Thoracic aorta (tissue), 2 donors: ENCODE data around the gene TMEM256. TPM values are rescaled to one million over a fixed set of nuclear protein-coding genes. Genes with fewer than 3 reads are reported as not detected.

Source experiments
- ATAC-seq: fragments of 150-250 bp; one replicate; pipeline ENCODE4 v1.8.0; 2017; ENCODE audit warnings: low read depth; ENCODE audit not compliant: insufficient number of reproducible peaks, low FRiP score
- DNase-seq: peaks from one replicate; pipeline ENCODE4 v3.0.0-alpha.2; 2020; ENCODE audit warnings: low spot score
- H3K27ac ChIP-seq, 2 donors: fragments of 200-600 bp; sonication (generic); 1 replicate in 1 of 2; 2 replicates in 1 of 2; pipeline ENCODE4 v1.5.1; 2016; ENCODE audit warnings: mild to moderate bottlenecking in 2 of 2, moderate library complexity in 2 of 2
- H3K27me3 ChIP-seq: fragments of 200-600 bp; sonication (generic); replicated peaks from 2 replicates; pipeline ENCODE4 v1.6.0; 2016; ENCODE audit warnings: mild to moderate bottlenecking; ENCODE audit not compliant: insufficient read depth
- H3K36me3 ChIP-seq: fragments of 200-600 bp; sonication (generic); one replicate; pipeline ENCODE4 v1.5.1; 2016
- H3K4me1 ChIP-seq, 2 donors: fragments of 200-600 bp; sonication (generic); 1 replicate in 1 of 2; 2 replicates in 1 of 2; pipeline versions ENCODE4 v1.5.1 to v1.6.0; 2016; ENCODE audit warnings: low read depth in 2 of 2, mild to moderate bottlenecking in 1 of 2; ENCODE audit not compliant: control insufficient read depth in 1 of 2
- H3K4me3 ChIP-seq: fragments of 200-600 bp; sonication (generic); 2 replicates; pipeline ENCODE4 v1.5.1; 2016; ENCODE audit warnings: mild to moderate bottlenecking
- H3K9me3 ChIP-seq: fragments of 200-600 bp; sonication (generic); 2 replicates; pipeline ENCODE4 v1.5.1; 2016
- CTCF ChIP-seq: fragments of 200-600 bp; sonication (generic); IDR thresholded peaks from one replicate; pipeline ENCODE4 v1.5.1; 2019; ENCODE audit warnings: antibody characterized with exemption
- total RNA-seq, 2 donors: library from RNA; depleted of rRNA; stranded (reverse); fragments of >200 nt; gene quantifications; one replicate each; pipeline versions ENCODE4 v1.1.0 to v1.2.3, GENCODE V29; 2016

The TMEM256 gene
- total RNA-seq, 2 donors from 2014 or later = 27.9 to 88.9 TPM

- H3K9me3 ChIP-seq = no peaks in the 10 kb centered on the region
- DNase-seq = no peak
- no peaks in the 10 kb centered on the region for H3K4me1 ChIP-seq
- H3K4me3 ChIP-seq = no peak within 1 kb of the TSS
- H3K27ac ChIP-seq = no peak within 1 kb of the TSS
- H3K36me3 ChIP-seq = no peaks in the 10 kb centered on the region
- H3K27me3 ChIP-seq = no peaks in the 10 kb centered on the region
- no peak for TF ChIP-seq CTCF
- ATAC-seq = no peak
Measured at GRCh38 chr17:7425316-7425715, 21.4 kb upstream of the TMEM256 start, which contains the start of gene SPEM2. SPEM2 (plus strand) TSS chr17:7425616; CDS start chr17:7425689, 73 bp downstream.

GRCh38 chr17:7423679-7424078, 19.8 kb upstream of the TMEM256 start:
- Histone ChIP-seq H3K4me3 (no peak overlapping the region), H3K9me3 (no peaks in the 10 kb centered on the region), H3K27me3 (no peaks in the 10 kb centered on the region), H3K27ac (no peak overlapping the region), H3K4me1 (no peaks in the 10 kb centered on the region), H3K36me3 (no peaks in the 10 kb centered on the region)
- no peak for DNase-seq
- no peak for TF ChIP-seq CTCF
- no peak for ATAC-seq

- Histone ChIP-seq H3K36me3 (no peaks in the 10 kb centered on the region), H3K27ac (no peak overlapping the region), H3K9me3 (no peaks in the 10 kb centered on the region), H3K27me3 (no peaks in the 10 kb centered on the region), H3K4me3 (no peak overlapping the region), H3K4me1 (no peaks in the 10 kb centered on the region)
- no peak for TF ChIP-seq CTCF
- ATAC-seq (no peak), DNase-seq (no peak)
Measured at GRCh38 chr17:7421186-7421585, 17.3 kb upstream of the TMEM256 start.

- no peak for DNase-seq
- Histone ChIP-seq H3K27ac (no peak within 1 kb of the TSS), H3K4me1 (no peaks in the 10 kb centered on the region), H3K9me3 (no peaks in the 10 kb centered on the region), H3K36me3 (no peaks in the 10 kb centered on the region), H3K27me3 (no peaks in the 10 kb centered on the region), H3K4me3 (no peak within 1 kb of the TSS)
- TF ChIP-seq CTCF = no peak
- ATAC-seq = no peak
Measured at GRCh38 chr17:7419819-7420610, 16.1 kb upstream of the TMEM256 start, which contains the start of gene SPEM1. SPEM1 (plus strand) TSS chr17:7420324; CDS start chr17:7420385, 61 bp downstream.

- TF ChIP-seq CTCF = no peak
- H3K27me3 ChIP-seq = no peaks in the 10 kb centered on the region
- no peak overlapping the region for H3K4me3 ChIP-seq
- H3K4me1 ChIP-seq = no peaks in the 10 kb centered on the region
- H3K36me3 ChIP-seq = no peaks in the 10 kb centered on the region
- H3K27ac ChIP-seq = no peak overlapping the region
- H3K9me3 ChIP-seq = no peaks in the 10 kb centered on the region
- no peak for DNase-seq
- ATAC-seq = no peak
Measured at GRCh38 chr17:7418472-7419152, 14.7 kb upstream of the TMEM256 start.
